ENCODE data around the gene ANK3. TPM values are rescaled to one million over a fixed set of nuclear protein-coding genes. Genes with fewer than 3 reads are reported as not detected.

The ANK3 gene
- total RNA-seq, 2 donors from 2014 or later = 58.5 to 71.2 TPM

GRCh38 chr10:60139798-60140566 is 249.7 kb downstream of the ANK3 start:
- peaks cover 7% of the 10 kb centered on the region for H3K36me3 Mint-ChIP-seq (ENCODE audit: low read depth)
- H3K27me3 Mint-ChIP-seq = no peaks in the 10 kb centered on the region
- ATAC-seq (no peak), DNase-seq (no peak)
- no peak overlapping the region for H3K4me3 Mint-ChIP-seq
- no peak overlapping the region for H3K27ac Mint-ChIP-seq
- H3K9me3 ChIP-seq (ENCODE audit: control insufficient read depth, low read length, poor library complexity, severe bottlenecking) = no peaks in the 10 kb centered on the region
- peaks cover 2% of the 10 kb centered on the region for H3K4me1 Mint-ChIP-seq

GRCh38 chr10:60139290-60139689 is 250.4 kb downstream of the ANK3 start:
- peaks cover 10% of the 10 kb centered on the region for H3K36me3 Mint-ChIP-seq (ENCODE audit: low read depth)

GRCh38 chr10:60138842-60139241 is 250.8 kb downstream of the ANK3 start:
- H3K4me3 Mint-ChIP-seq = peak overlapping the region; percentile 25
- no peak overlapping the region for H3K27ac Mint-ChIP-seq
- DNase-seq = no peak
- ATAC-seq = no peak
- H3K9me3 ChIP-seq (ENCODE audit: control insufficient read depth, low read length, poor library complexity, severe bottlenecking) = no peaks in the 10 kb centered on the region
- peaks cover 2% of the 10 kb centered on the region for H3K4me1 Mint-ChIP-seq
- H3K36me3 Mint-ChIP-seq (ENCODE audit: low read depth) = peaks cover 10% of the 10 kb centered on the region
- no peaks in the 10 kb centered on the region for H3K27me3 Mint-ChIP-seq

More at GRCh38 chr10:60139290-60139689, 250.4 kb downstream of the ANK3 start:
- Mint-ChIP-seq H3K4me1 (peaks cover 2% of the 10 kb centered on the region), H3K27ac (no peak overlapping the region), H3K27me3 (no peaks in the 10 kb centered on the region), H3K4me3 (no peak overlapping the region)
- no peak for ATAC-seq
- H3K9me3 ChIP-seq (ENCODE audit: control insufficient read depth, low read length, poor library complexity, severe bottlenecking) = no peaks in the 10 kb centered on the region
- DNase-seq = no peak

GRCh38 chr10:60138026-60138425 is 251.6 kb downstream of the ANK3 start:
- ATAC-seq = no peak
- no peak for DNase-seq
- no peak overlapping the region for H3K27ac Mint-ChIP-seq
- H3K4me3 Mint-ChIP-seq = no peak overlapping the region
- H3K36me3 Mint-ChIP-seq (ENCODE audit: low read depth) = peaks cover 6% of the 10 kb centered on the region
- H3K4me1 Mint-ChIP-seq = no peaks in the 10 kb centered on the region
- H3K9me3 ChIP-seq (ENCODE audit: control insufficient read depth, low read length, poor library complexity, severe bottlenecking) = no peaks in the 10 kb centered on the region
- no peaks in the 10 kb centered on the region for H3K27me3 Mint-ChIP-seq

GRCh38 chr10:60137292-60137992 is 252.2 kb downstream of the ANK3 start:
- no peak for ATAC-seq

GRCh38 chr10:60135020-60135419 is 254.7 kb downstream of the ANK3 start:
- DNase-seq (no peak), ATAC-seq (no peak)
- H3K27me3 Mint-ChIP-seq = no peaks in the 10 kb centered on the region
- peaks cover 7% of the 10 kb centered on the region for H3K36me3 Mint-ChIP-seq (ENCODE audit: low read depth)
- H3K9me3 ChIP-seq (ENCODE audit: control insufficient read depth, low read length, poor library complexity, severe bottlenecking) = no peaks in the 10 kb centered on the region
- H3K4me1 Mint-ChIP-seq = peaks cover 3% of the 10 kb centered on the region
- peak overlapping the region; percentile 27 for H3K27ac Mint-ChIP-seq
- no peak overlapping the region for H3K4me3 Mint-ChIP-seq

More at GRCh38 chr10:60137292-60137992, 252.2 kb downstream of the ANK3 start:
- Mint-ChIP-seq H3K36me3 (ENCODE audit: low read depth) (peaks cover 6% of the 10 kb centered on the region), H3K27me3 (no peaks in the 10 kb centered on the region), H3K4me1 (no peaks in the 10 kb centered on the region), H3K27ac (no peak overlapping the region), H3K4me3 (no peak overlapping the region)
- DNase-seq = no peak
- H3K9me3 ChIP-seq (ENCODE audit: control insufficient read depth, low read length, poor library complexity, severe bottlenecking) = no peaks in the 10 kb centered on the region

- H3K27ac Mint-ChIP-seq = no peak overlapping the region
- ATAC-seq (no peak), DNase-seq (no peak)
- H3K4me3 Mint-ChIP-seq = no peak overlapping the region
- H3K9me3 ChIP-seq (ENCODE audit: control insufficient read depth, low read length, poor library complexity, severe bottlenecking) = no peaks in the 10 kb centered on the region
- peaks cover 7% of the 10 kb centered on the region for H3K36me3 Mint-ChIP-seq (ENCODE audit: low read depth)
- H3K4me1 Mint-ChIP-seq = peaks cover 3% of the 10 kb centered on the region
- H3K27me3 Mint-ChIP-seq = no peaks in the 10 kb centered on the region
Measured at GRCh38 chr10:60134548-60134947, 255.1 kb downstream of the ANK3 start.

GRCh38 chr10:60130130-60130579 is 259.5 kb downstream of the ANK3 start:
- Mint-ChIP-seq H3K27ac (no peak overlapping the region), H3K27me3 (no peaks in the 10 kb centered on the region), H3K4me1 (peaks cover 3% of the 10 kb centered on the region), H3K4me3 (no peak overlapping the region), H3K36me3 (ENCODE audit: low read depth) (peaks cover 7% of the 10 kb centered on the region)
- no peak for ATAC-seq
- DNase-seq = no peak
- no peaks in the 10 kb centered on the region for H3K9me3 ChIP-seq (ENCODE audit: control insufficient read depth, low read length, poor library complexity, severe bottlenecking)

- no peaks in the 10 kb centered on the region for H3K9me3 ChIP-seq (ENCODE audit: control insufficient read depth, low read length, poor library complexity, severe bottlenecking)
- Mint-ChIP-seq H3K4me3 (no peak overlapping the region), H3K27ac (no peak overlapping the region), H3K36me3 (ENCODE audit: low read depth) (peaks cover 2% of the 10 kb centered on the region), H3K4me1 (peaks cover 6% of the 10 kb centered on the region), H3K27me3 (no peaks in the 10 kb centered on the region)
- no peak for DNase-seq
- no peak for ATAC-seq
Measured at GRCh38 chr10:60125895-60126294, 263.8 kb downstream of the ANK3 start.

GRCh38 chr10:60124536-60124935 is 265.1 kb downstream of the ANK3 start:
- H3K36me3 Mint-ChIP-seq (ENCODE audit: low read depth) = peaks cover 2% of the 10 kb centered on the region
- no peak for DNase-seq
- no peaks in the 10 kb centered on the region for H3K9me3 ChIP-seq (ENCODE audit: control insufficient read depth, low read length, poor library complexity, severe bottlenecking)
- H3K27ac Mint-ChIP-seq = no peak overlapping the region
- no peak overlapping the region for H3K4me3 Mint-ChIP-seq
- H3K27me3 Mint-ChIP-seq = no peaks in the 10 kb centered on the region
- peaks cover 6% of the 10 kb centered on the region for H3K4me1 Mint-ChIP-seq
- no peak for ATAC-seq

GRCh38 chr10:60123668-60124067 is 266.0 kb downstream of the ANK3 start:
- ATAC-seq (no peak), DNase-seq (no peak)
- H3K9me3 ChIP-seq (ENCODE audit: control insufficient read depth, low read length, poor library complexity, severe bottlenecking) = no peaks in the 10 kb centered on the region
- H3K4me1 Mint-ChIP-seq = peaks cover 6% of the 10 kb centered on the region
- peaks cover 2% of the 10 kb centered on the region for H3K36me3 Mint-ChIP-seq (ENCODE audit: low read depth)
- H3K27ac Mint-ChIP-seq = no peak overlapping the region
- no peak overlapping the region for H3K4me3 Mint-ChIP-seq
- H3K27me3 Mint-ChIP-seq = no peaks in the 10 kb centered on the region

GRCh38 chr10:60123172-60123571 is 266.5 kb downstream of the ANK3 start:
- ATAC-seq = no peak
- no peak for DNase-seq
- no peaks in the 10 kb centered on the region for H3K9me3 ChIP-seq (ENCODE audit: control insufficient read depth, low read length, poor library complexity, severe bottlenecking)
- Mint-ChIP-seq H3K4me1 (peaks cover 6% of the 10 kb centered on the region), H3K36me3 (ENCODE audit: low read depth) (peaks cover 2% of the 10 kb centered on the region), H3K27me3 (no peaks in the 10 kb centered on the region), H3K4me3 (no peak overlapping the region), H3K27ac (no peak overlapping the region)

GRCh38 chr10:60122190-60122589 is 267.5 kb downstream of the ANK3 start:
- no peak for ATAC-seq
- Mint-ChIP-seq H3K36me3 (ENCODE audit: low read depth) (peaks cover 2% of the 10 kb centered on the region), H3K4me1 (peaks cover 6% of the 10 kb centered on the region), H3K27me3 (no peaks in the 10 kb centered on the region), H3K4me3 (no peak overlapping the region), H3K27ac (peak overlapping the region; percentile 6)
- H3K9me3 ChIP-seq (ENCODE audit: control insufficient read depth, low read length, poor library complexity, severe bottlenecking) = no peaks in the 10 kb centered on the region
- no peak for DNase-seq

All from T-helper 17 cell (primary cell).